Gastroesophageal sphincter (tissue), 3 donors: ENCODE measurements around the gene MPRIP.

Experiments
- CTCF ChIP-seq, 4 experiments: fragments of 200-600 bp in 2 of 4; fragments of 450-650 bp in 2 of 4; sonication (generic) in 1 of 4; IDR thresholded peaks; one replicate each; pipeline ENCODE4 v1.5.1; 2017 to 2019; ENCODE audit warnings: antibody characterized with exemption in 4 of 4, mild to moderate bottlenecking in 2 of 4, moderate library complexity in 2 of 4
- EP300 ChIP-seq: sonication (generic); formaldehyde crosslinking; IDR thresholded peaks from one replicate; pipeline ENCODE4 v1.6.1; 2017; ENCODE audit warnings: antibody characterized with exemption, mild to moderate bottlenecking
- POLR2AphosphoS5 ChIP-seq: sonication (generic); formaldehyde crosslinking; IDR thresholded peaks from one replicate; pipeline ENCODE4 v1.6.1; 2017; ENCODE audit warnings: antibody characterized with exemption

GRCh38 chr17:17017343-17018014 is 24.8 kb upstream of the MPRIP start:
- TF ChIP-seq CTCF (IDR thresholded peaks at IDR 0.05) (no peak), EP300 (no peak), POLR2AphosphoS5 (no peak)
